LNCAP (cell line): ENCODE data around the gene NCK2.

Source experiments
- CTCF ChIP-seq: fragments of 450-650 bp; IDR thresholded peaks from 2 replicates; pipeline ENCODE4 v1.5.1; 2017; ENCODE audit warnings: mild to moderate bottlenecking

NCK2 gene

GRCh38 chr2:105874466-105874865, 129.8 kb downstream of the NCK2 start:
- no peak for TF ChIP-seq CTCF

GRCh38 chr2:105875241-105875640, 130.5 kb downstream of the NCK2 start:
- no peak for TF ChIP-seq CTCF

GRCh38 chr2:105876191-105876590, 131.5 kb downstream of the NCK2 start:
- no peak for TF ChIP-seq CTCF

GRCh38 chr2:105877945-105878344, 133.2 kb downstream of the NCK2 start:
- TF ChIP-seq CTCF: no peak

- no peak for TF ChIP-seq CTCF
Measured at GRCh38 chr2:105879106-105879802, 134.5 kb downstream of the NCK2 start.

GRCh38 chr2:105879803-105880300, 135.1 kb downstream of the NCK2 start:
- TF ChIP-seq CTCF: no peak

GRCh38 chr2:105880637-105881036, 135.9 kb downstream of the NCK2 start:
- TF ChIP-seq CTCF: no peak
